Measurements from ENCODE around the gene STIM1.
A peak's percentile ranks its signal among the peaks of the same experiment; 100 is the strongest.
"Not testable (repeated sequence)": the region's sequence is repeated elsewhere in the genome, so short reads cannot be mapped to it uniquely, and the experiment has no call there.

Gene STIM1

GRCh38 chr11:3890014-3890413 is 34.5 kb downstream of the STIM1 start:
- no peak for DNase-seq

- no peak for DNase-seq
Observed at GRCh38 chr11:3890806-3891205, 35.3 kb downstream of the STIM1 start.

- DNase-seq: no peak
Observed at GRCh38 chr11:3891751-3892150, 36.3 kb downstream of the STIM1 start.

- DNase-seq: no peak
Observed at GRCh38 chr11:3892156-3892555, 36.7 kb downstream of the STIM1 start.

- DNase-seq: no peak
Observed at GRCh38 chr11:3893311-3893710, 37.8 kb downstream of the STIM1 start.

- DNase-seq: peak; percentile 43
Observed at GRCh38 chr11:3894128-3894731, 38.8 kb downstream of the STIM1 start.

- no peak for DNase-seq
Observed at GRCh38 chr11:3896644-3897043, 41.2 kb downstream of the STIM1 start.

GRCh38 chr11:3900230-3900629 is 44.8 kb downstream of the STIM1 start:
- DNase-seq: not testable (repeated sequence)

- DNase-seq: no peak
Observed at GRCh38 chr11:3901249-3902025, 46.0 kb downstream of the STIM1 start.

- no peak for DNase-seq
Observed at GRCh38 chr11:3902441-3902840, 47.0 kb downstream of the STIM1 start.

GRCh38 chr11:3903207-3903896 is 47.9 kb downstream of the STIM1 start:
- DNase-seq: no peak

- DNase-seq: no peak
Observed at GRCh38 chr11:3904228-3904627, 48.8 kb downstream of the STIM1 start.

- DNase-seq: no peak
Observed at GRCh38 chr11:3905080-3905953, 49.9 kb downstream of the STIM1 start.

GRCh38 chr11:3906166-3906565 is 50.7 kb downstream of the STIM1 start:
- no peak for DNase-seq

- DNase-seq: no peak
Observed at GRCh38 chr11:3907590-3907989, 52.1 kb downstream of the STIM1 start.

GRCh38 chr11:3909901-3910300 is 54.4 kb downstream of the STIM1 start:
- DNase-seq: no peak

GRCh38 chr11:3911908-3912505 is 56.5 kb downstream of the STIM1 start:
- DNase-seq: no peak

GRCh38 chr11:3913921-3914320 is 58.5 kb downstream of the STIM1 start:
- no peak for DNase-seq

- DNase-seq: no peak
Observed at GRCh38 chr11:3914805-3915204, 59.3 kb downstream of the STIM1 start.

- no peak for DNase-seq
Observed at GRCh38 chr11:3916962-3917361, 61.5 kb downstream of the STIM1 start.

GRCh38 chr11:3920148-3920852 is 64.8 kb downstream of the STIM1 start:
- no peak for DNase-seq

- no peak for DNase-seq
Observed at GRCh38 chr11:3922056-3922455, 66.6 kb downstream of the STIM1 start.
